NCI-H524 (cell line): ENCODE measurements around the gene SCAMP1.
A peak's percentile ranks its signal among the peaks of the same experiment; 100 is the strongest.

Experiments used
- DNase-seq, 2 experiments: peaks; one replicate each; lab custom pipeline; 2025; lab: John Stamatoyannopoulos, UW

SCAMP1 gene

GRCh38 chr5:78514427-78515330, 154.3 kb downstream of the SCAMP1 start:
- no peak for DNase-seq

GRCh38 chr5:78515670-78516069, 155.3 kb downstream of the SCAMP1 start:
- peak; percentile 28 to 77 for DNase-seq

DNA sequence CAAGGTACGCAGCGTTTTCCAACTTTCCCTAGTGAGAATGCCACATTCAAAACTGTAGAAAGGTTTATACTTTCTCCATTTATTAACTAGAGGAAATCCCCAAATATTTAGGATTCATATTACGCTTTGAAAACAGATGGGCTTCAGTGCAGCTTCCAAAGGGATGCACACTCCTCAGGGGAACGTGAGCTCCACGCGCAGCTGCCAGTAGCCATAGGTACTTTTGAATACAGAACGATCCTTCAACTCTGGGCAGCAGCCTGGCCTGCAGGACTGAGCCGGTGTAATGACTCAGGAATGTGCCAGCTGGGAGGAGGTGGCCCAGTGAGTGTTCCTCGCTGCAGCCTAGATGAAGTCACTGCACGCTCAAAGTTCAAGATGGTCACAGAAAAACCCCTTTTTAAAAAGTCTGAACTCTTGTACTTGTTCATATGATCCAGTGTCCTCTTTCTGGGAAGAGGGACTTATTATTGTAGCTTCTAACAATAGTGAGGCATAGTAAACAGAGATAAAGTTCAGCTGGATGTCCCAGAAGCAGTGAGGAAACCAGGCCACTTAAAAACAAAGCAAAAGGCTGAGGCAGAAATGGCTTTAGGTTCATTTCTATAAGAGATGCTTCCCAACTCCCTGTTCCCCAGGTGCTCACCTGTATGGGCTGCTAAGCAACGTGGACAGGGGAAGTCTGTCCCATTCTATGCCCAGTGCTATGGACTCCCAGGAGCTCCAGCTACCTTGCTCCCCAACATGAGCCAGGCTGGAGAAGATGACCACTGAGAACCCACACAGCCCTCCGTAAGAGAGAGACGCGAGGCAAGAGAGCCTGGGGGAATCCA, 158.2 kb downstream of the SCAMP1 start:
- DNase-seq, result peak; percentile 52 to 89

GRCh38 chr5:78519198-78519941, 159.0 kb downstream of the SCAMP1 start:
- peak in 1 of 2 experiments; percentile 75 for DNase-seq

GRCh38 chr5:78521455-78521854, 161.0 kb downstream of the SCAMP1 start:
- no peak for DNase-seq

- DNase-seq, result peak; percentile 56 to 90
Measured at GRCh38 chr5:78522476-78523260, 162.3 kb downstream of the SCAMP1 start.

- DNase-seq, result peak in 1 of 2 experiments; percentile 14
Measured at GRCh38 chr5:78523314-78524193, 163.1 kb downstream of the SCAMP1 start.

- DNase-seq, result no peak
Measured at GRCh38 chr5:78526049-78526525, 165.7 kb downstream of the SCAMP1 start.

GRCh38 chr5:78527054-78527859, 166.8 kb downstream of the SCAMP1 start:
- no peak for DNase-seq

GRCh38 chr5:78527925-78528324, 167.5 kb downstream of the SCAMP1 start:
- no peak for DNase-seq
